Testis (tissue), 3 donors: Measurements from ENCODE around the gene ICE2. TPM values are rescaled to one million over a fixed set of nuclear protein-coding genes. Genes with fewer than 3 reads are reported as not detected.
A peak's percentile ranks its signal among the peaks of the same experiment; 100 is the strongest.

Experiments
- DNase-seq: peaks from one replicate; pipeline ENCODE4 v3.0.0-alpha.2; 2019
- H3K27ac ChIP-seq, 2 donors: fragments of 200-600 bp; sonication (generic); one replicate each; pipeline ENCODE4 v1.5.1; 2019
- H3K27me3 ChIP-seq: fragments of 200-600 bp; sonication (generic); one replicate; pipeline ENCODE4 v1.5.1; 2019
- H3K36me3 ChIP-seq: fragments of 200-600 bp; sonication (generic); one replicate; pipeline ENCODE4 v1.5.1; 2017; ENCODE audit warnings: low read depth; ENCODE audit errors: missing control alignments
- H3K4me1 ChIP-seq: fragments of 200-600 bp; sonication (generic); one replicate; pipeline ENCODE4 v1.5.1; 2019
- H3K4me3 ChIP-seq, 2 donors: fragments of 200-600 bp; sonication (generic); one replicate each; pipeline ENCODE4 v1.5.1; 2017 to 2019
- H3K9me3 ChIP-seq: fragments of 200-600 bp; sonication (generic); one replicate; pipeline ENCODE4 v1.5.1; 2017
- CTCF ChIP-seq, 3 experiments: fragments of 450-650 bp in 2 of 3; fragments of 200-600 bp in 1 of 3; sonication (generic) in 1 of 3; IDR thresholded peaks; one replicate each; pipeline ENCODE4 v1.5.1; 2016 to 2019; ENCODE audit warnings: antibody characterized with exemption in 3 of 3, mild to moderate bottlenecking in 2 of 3, moderate library complexity in 1 of 3
- POLR2A ChIP-seq: fragments of 450-650 bp; IDR thresholded peaks from one replicate; pipeline ENCODE4 v1.6.1; 2017; ENCODE audit warnings: antibody characterized with exemption, mild to moderate bottlenecking, moderate library complexity
- WGBS, 2 donors: methylation state at CpG; one replicate each; pipeline ENCODE4 v1.1.5; 2018; 5-methylcytosine and 5-hydroxymethylcytosine counted together
- intact Hi-C: fragments of 100-400 bp; cut with DNase I; formaldehyde crosslinking; loops from one replicate; pipeline ENCODE4 v1.15.1; 2023; ENCODE audit warnings: low total_unique reads
- polyA plus RNA-seq: library from polyadenylated mRNA; stranded (reverse); fragments of 350-450 nt; fragmentation: Illumina TruSeq; extraction: RNeasy Lipid Tissue Mini Kit (QIAGEN cat#74804); gene quantifications from one replicate; pipeline ENCODE4 v1.2.3, GENCODE V29; 2014; ENCODE audit warnings: low read depth, low replicate concordance; ENCODE audit not compliant: insufficient read depth
- total RNA-seq, 2 donors: library from RNA; depleted of rRNA; stranded (reverse); fragments of >200 nt; gene quantifications; one replicate each; pipeline ENCODE4 v1.2.3, GENCODE V29; 2016

Gene ICE2
- total and polyA plus RNA-seq, 3 donors from 2014 or later: 24.3 to 48.3 (median 44.6) TPM

GRCh38 chr15:60395276-60396011 lies 83.5 kb downstream of the ICE2 start:
- no peaks in the 10 kb centered on the region for H3K9me3 ChIP-seq
- intact Hi-C loops: no loop called here
- H3K27me3 ChIP-seq: no peaks in the 10 kb centered on the region
- no peak overlapping the region for H3K4me3 ChIP-seq
- TF ChIP-seq CTCF (IDR thresholded peaks at IDR 0.05): no peak
- no peak for TF ChIP-seq POLR2A
- peak overlapping the region in 1 of 2 donors; percentile 76 for H3K27ac ChIP-seq
- peaks cover 44% of the 10 kb centered on the region for H3K4me1 ChIP-seq
- H3K36me3 ChIP-seq: no peaks in the 10 kb centered on the region
- 74 to 86% methylated on average over 9 of the region's 9 CpGs for WGBS, 2 donors
- no peak for DNase-seq

GRCh38 chr15:60394689-60395097 lies 84.2 kb downstream of the ICE2 start:
- intact Hi-C loops: no loop called here
- Histone ChIP-seq H3K36me3 (no peaks in the 10 kb centered on the region), H3K4me1 (peaks cover 48% of the 10 kb centered on the region), H3K27ac (peak overlapping the region; percentile 18 to 76), H3K9me3 (no peaks in the 10 kb centered on the region), H3K4me3 (no peak overlapping the region), H3K27me3 (no peaks in the 10 kb centered on the region)
- TF ChIP-seq POLR2A (no peak), CTCF (IDR thresholded peaks at IDR 0.05) (no peak)
- 37 to 61% methylated on average over 1 of the region's 1 CpG for WGBS, 2 donors
- DNase-seq: no peak

- peak; percentile 71 for DNase-seq
- Histone ChIP-seq H3K4me1 (peaks cover 48% of the 10 kb centered on the region), H3K4me3 (no peak overlapping the region), H3K27me3 (no peaks in the 10 kb centered on the region), H3K36me3 (no peaks in the 10 kb centered on the region), H3K9me3 (no peaks in the 10 kb centered on the region), H3K27ac (peak overlapping the region; percentile 64 to 76)
- WGBS, 2 donors: 49 to 52% methylated on average over 9 of the region's 9 CpGs
- intact Hi-C loops: no loop called here
- TF ChIP-seq CTCF (IDR thresholded peaks at IDR 0.05): no peak
- TF ChIP-seq POLR2A: no peak
Measured at GRCh38 chr15:60392986-60393790, 85.8 kb downstream of the ICE2 start.

- 19 to 25% methylated on average over 3 of the region's 3 CpGs for WGBS, 2 donors
- intact Hi-C loops: no loop called here
- no peaks in the 10 kb centered on the region for H3K36me3 ChIP-seq
- H3K4me3 ChIP-seq: no peak overlapping the region
- H3K27me3 ChIP-seq: no peaks in the 10 kb centered on the region
- no peaks in the 10 kb centered on the region for H3K9me3 ChIP-seq
- H3K27ac ChIP-seq: peak overlapping the region; percentile 64 to 76
- TF ChIP-seq CTCF (IDR thresholded peaks at IDR 0.05) (no peak), POLR2A (no peak)
- H3K4me1 ChIP-seq: peaks cover 48% of the 10 kb centered on the region
- no peak for DNase-seq
Measured at GRCh38 chr15:60392601-60392985, 86.3 kb downstream of the ICE2 start.
